Measurements from ENCODE around the gene IQCE.

DNA sequence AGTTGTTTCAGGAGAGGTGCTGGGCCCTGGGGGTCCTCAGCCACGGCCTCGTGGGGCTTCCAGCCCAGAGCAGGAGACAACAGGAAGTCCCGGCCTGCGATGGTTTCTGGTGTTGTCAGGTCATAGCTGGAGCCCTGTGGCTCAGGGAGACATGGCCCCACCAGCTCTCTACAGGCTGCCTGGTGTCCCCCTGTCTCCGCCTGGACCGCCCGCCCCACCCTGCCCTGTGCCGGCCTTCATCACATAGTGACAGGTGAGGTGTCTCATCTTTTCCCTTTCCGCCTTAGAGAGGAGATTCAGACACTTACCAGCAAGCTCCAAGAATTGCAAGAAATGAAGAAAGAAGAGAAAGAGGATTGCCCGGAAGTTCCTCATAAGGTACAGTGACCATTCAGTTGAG is 35.8 kb downstream of the IQCE start:
- TF ChIP-seq TCF7L2 (IDR thresholded peaks at IDR 0.05; ENCODE audit: low read depth, low read length) (no peak), POLR2AphosphoS5 (IDR thresholded peaks at IDR 0.05; ENCODE audit: low read depth, low read length) (no peak), SIN3A (IDR thresholded peaks at IDR 0.05; ENCODE audit: borderline replicate concordance, insufficient read depth, low read depth, low read length) (no peak)
- TF ChIP-seq, protein P1, sequence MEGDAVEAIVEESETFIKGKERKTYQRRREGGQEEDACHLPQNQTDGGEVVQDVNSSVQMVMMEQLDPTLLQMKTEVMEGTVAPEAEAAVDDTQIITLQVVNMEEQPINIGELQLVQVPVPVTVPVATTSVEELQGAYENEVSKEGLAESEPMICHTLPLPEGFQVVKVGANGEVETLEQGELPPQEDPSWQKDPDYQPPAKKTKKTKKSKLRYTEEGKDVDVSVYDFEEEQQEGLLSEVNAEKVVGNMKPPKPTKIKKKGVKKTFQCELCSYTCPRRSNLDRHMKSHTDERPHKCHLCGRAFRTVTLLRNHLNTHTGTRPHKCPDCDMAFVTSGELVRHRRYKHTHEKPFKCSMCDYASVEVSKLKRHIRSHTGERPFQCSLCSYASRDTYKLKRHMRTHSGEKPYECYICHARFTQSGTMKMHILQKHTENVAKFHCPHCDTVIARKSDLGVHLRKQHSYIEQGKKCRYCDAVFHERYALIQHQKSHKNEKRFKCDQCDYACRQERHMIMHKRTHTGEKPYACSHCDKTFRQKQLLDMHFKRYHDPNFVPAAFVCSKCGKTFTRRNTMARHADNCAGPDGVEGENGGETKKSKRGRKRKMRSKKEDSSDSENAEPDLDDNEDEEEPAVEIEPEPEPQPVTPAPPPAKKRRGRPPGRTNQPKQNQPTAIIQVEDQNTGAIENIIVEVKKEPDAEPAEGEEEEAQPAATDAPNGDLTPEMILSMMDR (IDR thresholded peaks at IDR 0.05), result no peak
- TF ChIP-seq, protein P2, sequence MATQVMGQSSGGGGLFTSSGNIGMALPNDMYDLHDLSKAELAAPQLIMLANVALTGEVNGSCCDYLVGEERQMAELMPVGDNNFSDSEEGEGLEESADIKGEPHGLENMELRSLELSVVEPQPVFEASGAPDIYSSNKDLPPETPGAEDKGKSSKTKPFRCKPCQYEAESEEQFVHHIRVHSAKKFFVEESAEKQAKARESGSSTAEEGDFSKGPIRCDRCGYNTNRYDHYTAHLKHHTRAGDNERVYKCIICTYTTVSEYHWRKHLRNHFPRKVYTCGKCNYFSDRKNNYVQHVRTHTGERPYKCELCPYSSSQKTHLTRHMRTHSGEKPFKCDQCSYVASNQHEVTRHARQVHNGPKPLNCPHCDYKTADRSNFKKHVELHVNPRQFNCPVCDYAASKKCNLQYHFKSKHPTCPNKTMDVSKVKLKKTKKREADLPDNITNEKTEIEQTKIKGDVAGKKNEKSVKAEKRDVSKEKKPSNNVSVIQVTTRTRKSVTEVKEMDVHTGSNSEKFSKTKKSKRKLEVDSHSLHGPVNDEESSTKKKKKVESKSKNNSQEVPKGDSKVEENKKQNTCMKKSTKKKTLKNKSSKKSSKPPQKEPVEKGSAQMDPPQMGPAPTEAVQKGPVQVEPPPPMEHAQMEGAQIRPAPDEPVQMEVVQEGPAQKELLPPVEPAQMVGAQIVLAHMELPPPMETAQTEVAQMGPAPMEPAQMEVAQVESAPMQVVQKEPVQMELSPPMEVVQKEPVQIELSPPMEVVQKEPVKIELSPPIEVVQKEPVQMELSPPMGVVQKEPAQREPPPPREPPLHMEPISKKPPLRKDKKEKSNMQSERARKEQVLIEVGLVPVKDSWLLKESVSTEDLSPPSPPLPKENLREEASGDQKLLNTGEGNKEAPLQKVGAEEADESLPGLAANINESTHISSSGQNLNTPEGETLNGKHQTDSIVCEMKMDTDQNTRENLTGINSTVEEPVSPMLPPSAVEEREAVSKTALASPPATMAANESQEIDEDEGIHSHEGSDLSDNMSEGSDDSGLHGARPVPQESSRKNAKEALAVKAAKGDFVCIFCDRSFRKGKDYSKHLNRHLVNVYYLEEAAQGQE (IDR thresholded peaks at IDR 0.05; ENCODE audit: insufficient read depth in 1 of 2, low read depth in 2 of 2, low read length in 1 of 2), result no peak
